ENCODE results near the gene TDRD9. TPM values are rescaled to one million over a fixed set of nuclear protein-coding genes. Genes with fewer than 3 reads are reported as not detected.

The TDRD9 gene
- total RNA-seq, 1 experiment from 2014 or later: 4.1 TPM

GRCh38 chr14:104001003-104001402, 72.7 kb downstream of the TDRD9 start:
- DNase-seq (ENCODE audit: low read depth in 1 of 2, low spot score in 2 of 2): peak in 1 of 2 experiments; percentile 6
- H3K27me3 ChIP-seq (replicated peaks): no peaks in the 10 kb centered on the region
- H3K4me1 ChIP-seq (replicated peaks): no peaks in the 10 kb centered on the region
- no peaks in the 10 kb centered on the region for H3K9me3 ChIP-seq (replicated peaks)
- no peaks in the 10 kb centered on the region for H3K36me3 ChIP-seq
- H3K4me3 ChIP-seq: no peak overlapping the region
- no peak overlapping the region for H3K27ac ChIP-seq

DNA sequence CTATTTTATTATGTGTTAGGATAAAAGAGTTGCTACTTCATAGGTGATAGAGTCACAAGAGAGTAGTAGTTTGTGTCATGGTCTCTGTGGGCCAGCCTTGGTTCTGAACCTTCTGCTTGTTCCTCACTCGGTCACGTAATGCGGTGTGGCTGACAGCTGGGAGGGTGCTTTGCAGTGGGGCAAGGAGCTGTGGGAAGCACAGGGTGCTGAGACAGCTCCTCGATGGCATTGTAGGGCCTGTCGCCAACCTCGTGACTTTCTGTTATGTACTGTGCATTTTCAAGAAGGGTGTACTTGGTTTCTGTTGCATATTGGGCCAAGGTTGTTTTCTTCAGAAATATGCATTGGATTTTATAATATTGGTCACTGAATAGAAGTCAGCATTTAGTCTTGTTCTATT, 75.4 kb downstream of the TDRD9 start:
- Histone ChIP-seq H3K27ac (no peak overlapping the region), H3K4me3 (no peak overlapping the region), H3K36me3 (no peaks in the 10 kb centered on the region), H3K4me1 (replicated peaks) (no peaks in the 10 kb centered on the region), H3K9me3 (replicated peaks) (no peaks in the 10 kb centered on the region), H3K27me3 (replicated peaks) (no peaks in the 10 kb centered on the region)
- no peak for DNase-seq (ENCODE audit: low read depth in 1 of 2, low spot score in 2 of 2)

- H3K27ac ChIP-seq: no peak overlapping the region
- H3K27me3 ChIP-seq (replicated peaks): no peaks in the 10 kb centered on the region
- no peak overlapping the region for H3K4me3 ChIP-seq
- no peaks in the 10 kb centered on the region for H3K36me3 ChIP-seq
- no peaks in the 10 kb centered on the region for H3K4me1 ChIP-seq (replicated peaks)
- DNase-seq (ENCODE audit: low read depth in 1 of 2, low spot score in 2 of 2): no peak
- H3K9me3 ChIP-seq (replicated peaks): no peaks in the 10 kb centered on the region
Observed at GRCh38 chr14:104004849-104005248, 76.6 kb downstream of the TDRD9 start.

DNA sequence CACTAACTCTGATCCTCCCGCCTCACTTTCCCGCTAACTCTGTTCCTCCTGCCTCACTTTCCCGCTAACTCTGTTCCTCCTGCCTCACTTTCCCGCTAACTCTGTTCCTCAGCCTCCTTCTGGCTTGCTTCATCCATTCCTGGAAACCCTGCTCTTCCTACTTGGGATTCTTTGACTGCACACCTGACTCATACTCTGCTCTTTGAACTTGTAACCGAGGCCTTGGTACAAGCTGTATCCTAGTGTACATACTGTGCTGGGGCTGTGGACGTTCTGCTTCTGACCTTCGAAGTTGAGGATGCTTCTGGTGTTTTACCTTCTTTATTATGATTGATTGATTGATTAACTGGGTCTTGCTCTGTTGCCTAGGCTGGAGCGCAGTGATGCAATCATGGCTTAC, 77.2 kb downstream of the TDRD9 start:
- DNase-seq (ENCODE audit: low read depth in 1 of 2, low spot score in 2 of 2): no peak
- H3K9me3 ChIP-seq (replicated peaks): no peaks in the 10 kb centered on the region
- H3K36me3 ChIP-seq: no peaks in the 10 kb centered on the region
- H3K27me3 ChIP-seq (replicated peaks): no peaks in the 10 kb centered on the region
- no peak overlapping the region for H3K27ac ChIP-seq
- no peaks in the 10 kb centered on the region for H3K4me1 ChIP-seq (replicated peaks)
- H3K4me3 ChIP-seq: no peak overlapping the region

DNA sequence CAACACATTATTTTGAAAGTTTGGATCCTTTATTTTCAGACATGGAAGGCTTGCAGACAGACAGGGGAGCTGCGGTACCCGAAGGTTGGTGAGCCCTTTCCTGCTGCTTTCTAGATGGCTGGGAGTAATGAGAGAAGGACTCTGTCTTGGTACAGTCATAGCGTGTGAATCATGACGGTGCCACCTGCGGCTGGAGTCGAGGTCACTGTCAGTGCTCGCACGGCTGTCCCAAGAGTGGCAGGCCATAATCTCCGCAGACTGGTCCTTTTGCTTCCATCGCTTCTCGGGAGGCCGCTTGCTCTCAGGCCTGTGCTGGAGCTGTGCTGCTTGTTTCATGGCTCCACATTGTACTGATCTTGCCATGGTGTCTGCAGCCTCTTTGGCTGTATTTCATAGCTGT, 78.9 kb downstream of the TDRD9 start:
- Histone ChIP-seq H3K4me3 (no peak overlapping the region), H3K27me3 (replicated peaks) (no peaks in the 10 kb centered on the region), H3K4me1 (replicated peaks) (no peaks in the 10 kb centered on the region), H3K9me3 (replicated peaks) (no peaks in the 10 kb centered on the region), H3K36me3 (no peaks in the 10 kb centered on the region), H3K27ac (no peak overlapping the region)
- no peak for DNase-seq (ENCODE audit: low read depth in 1 of 2, low spot score in 2 of 2)

- H3K27me3 ChIP-seq (replicated peaks): no peaks in the 10 kb centered on the region
- H3K36me3 ChIP-seq: no peaks in the 10 kb centered on the region
- no peak for DNase-seq (ENCODE audit: low read depth in 1 of 2, low spot score in 2 of 2)
- no peaks in the 10 kb centered on the region for H3K9me3 ChIP-seq (replicated peaks)
- no peaks in the 10 kb centered on the region for H3K4me1 ChIP-seq (replicated peaks)
- no peak overlapping the region for H3K27ac ChIP-seq
- no peak overlapping the region for H3K4me3 ChIP-seq
Observed at GRCh38 chr14:104009297-104009696, 81.0 kb downstream of the TDRD9 start.

DNA sequence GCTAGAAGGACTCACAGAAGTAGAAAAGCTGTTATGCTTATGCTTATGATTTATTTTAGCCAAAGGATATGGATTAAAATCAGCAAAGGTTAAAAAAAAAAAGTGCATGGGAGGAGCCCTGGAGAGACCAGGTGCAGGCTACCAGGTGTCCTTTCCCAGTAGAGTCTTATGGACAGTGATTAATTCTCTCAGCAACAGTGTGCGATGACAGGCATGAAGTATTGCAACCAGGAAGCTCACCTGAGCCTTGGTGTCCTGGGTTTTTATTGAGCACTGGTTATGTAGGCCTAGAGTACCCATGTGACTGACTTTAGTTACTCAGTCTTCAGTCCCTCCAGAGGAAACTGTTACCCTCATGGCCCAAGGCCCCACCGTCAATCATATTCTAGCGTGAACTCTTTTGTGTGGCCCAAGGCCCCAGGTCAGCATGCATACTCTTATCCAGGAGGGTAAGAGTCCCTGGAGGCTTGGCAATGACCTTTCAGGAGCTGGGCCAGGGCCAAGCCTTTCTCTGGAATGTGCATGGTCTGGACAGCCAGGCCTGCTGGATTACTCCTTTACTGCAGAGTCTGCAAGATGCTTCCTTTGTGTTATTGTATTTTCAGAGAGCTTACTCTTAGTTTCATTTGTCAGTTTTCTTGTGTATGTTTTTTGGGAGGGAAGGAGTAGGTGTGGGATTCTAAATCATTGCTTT, 83.7 kb downstream of the TDRD9 start:
- no peak overlapping the region for H3K27ac ChIP-seq
- no peak overlapping the region for H3K4me3 ChIP-seq
- no peaks in the 10 kb centered on the region for H3K27me3 ChIP-seq (replicated peaks)
- H3K9me3 ChIP-seq (replicated peaks): no peaks in the 10 kb centered on the region
- no peak for DNase-seq (ENCODE audit: low read depth in 1 of 2, low spot score in 2 of 2)
- no peaks in the 10 kb centered on the region for H3K36me3 ChIP-seq
- H3K4me1 ChIP-seq (replicated peaks): no peaks in the 10 kb centered on the region

GRCh38 chr14:104014764-104015163, 86.5 kb downstream of the TDRD9 start:
- H3K4me3 ChIP-seq: no peak overlapping the region
- H3K27me3 ChIP-seq (replicated peaks): no peaks in the 10 kb centered on the region
- no peaks in the 10 kb centered on the region for H3K4me1 ChIP-seq (replicated peaks)
- no peaks in the 10 kb centered on the region for H3K36me3 ChIP-seq
- H3K27ac ChIP-seq: no peak overlapping the region
- H3K9me3 ChIP-seq (replicated peaks): no peaks in the 10 kb centered on the region
- no peak for DNase-seq (ENCODE audit: low read depth in 1 of 2, low spot score in 2 of 2)

GRCh38 chr14:104016873-104017650, 88.8 kb downstream of the TDRD9 start:
- no peaks in the 10 kb centered on the region for H3K4me1 ChIP-seq (replicated peaks)
- no peaks in the 10 kb centered on the region for H3K36me3 ChIP-seq
- H3K4me3 ChIP-seq: no peak overlapping the region
- no peaks in the 10 kb centered on the region for H3K9me3 ChIP-seq (replicated peaks)
- no peaks in the 10 kb centered on the region for H3K27me3 ChIP-seq (replicated peaks)
- no peak overlapping the region for H3K27ac ChIP-seq
- peak in 1 of 2 experiments; percentile 5 for DNase-seq (ENCODE audit: low read depth in 1 of 2, low spot score in 2 of 2)

- H3K36me3 ChIP-seq: no peaks in the 10 kb centered on the region
- no peak overlapping the region for H3K4me3 ChIP-seq
- no peaks in the 10 kb centered on the region for H3K9me3 ChIP-seq (replicated peaks)
- no peak overlapping the region for H3K27ac ChIP-seq
- H3K4me1 ChIP-seq (replicated peaks): no peaks in the 10 kb centered on the region
- no peaks in the 10 kb centered on the region for H3K27me3 ChIP-seq (replicated peaks)
- no peak for DNase-seq (ENCODE audit: low read depth in 1 of 2, low spot score in 2 of 2)
Observed at GRCh38 chr14:104019029-104019428, 90.8 kb downstream of the TDRD9 start.

DNA sequence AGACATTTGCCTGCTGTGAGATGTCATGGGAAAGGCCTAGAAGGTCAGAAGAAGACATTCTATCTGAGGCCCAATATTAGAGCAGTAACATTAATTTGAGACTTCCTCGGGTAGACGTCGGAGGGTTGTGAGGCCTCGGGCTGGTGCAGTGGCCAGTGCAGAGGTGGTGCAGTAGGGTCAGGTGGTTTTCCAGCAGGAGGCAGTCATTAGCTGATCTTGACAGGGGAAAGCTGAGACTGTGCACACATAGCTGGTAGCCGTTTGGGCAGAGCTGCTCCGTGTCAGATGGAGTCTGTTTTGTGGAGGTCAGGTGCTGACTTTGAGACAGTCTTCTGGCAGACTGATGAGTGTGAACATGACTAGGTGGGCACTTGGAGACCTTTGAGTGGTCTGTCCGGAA, 91.5 kb downstream of the TDRD9 start:
- no peaks in the 10 kb centered on the region for H3K9me3 ChIP-seq (replicated peaks)
- DNase-seq (ENCODE audit: low read depth in 1 of 2, low spot score in 2 of 2): no peak
- H3K27ac ChIP-seq: no peak overlapping the region
- no peaks in the 10 kb centered on the region for H3K4me1 ChIP-seq (replicated peaks)
- H3K36me3 ChIP-seq: no peaks in the 10 kb centered on the region
- no peak overlapping the region for H3K4me3 ChIP-seq
- H3K27me3 ChIP-seq (replicated peaks): no peaks in the 10 kb centered on the region

DNA sequence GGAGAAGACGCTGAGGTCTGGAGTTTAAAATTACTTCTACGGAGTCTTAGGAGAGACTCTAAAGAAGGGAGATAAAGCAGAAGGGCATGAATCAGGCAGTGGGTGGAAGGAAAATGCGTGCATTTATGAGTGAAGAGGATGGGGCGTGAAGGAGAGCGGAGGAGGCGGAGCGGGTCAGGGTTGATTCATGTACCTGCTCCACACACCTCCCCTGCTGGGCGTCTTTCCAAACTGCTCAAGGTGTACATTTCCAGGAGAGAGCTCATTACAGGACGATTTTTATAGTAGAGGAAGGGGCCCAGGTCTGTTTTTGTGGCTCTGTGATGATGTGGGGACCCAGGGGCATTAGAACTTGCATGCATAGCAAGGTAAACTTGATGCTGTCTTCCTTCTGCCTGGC, 92.2 kb downstream of the TDRD9 start:
- Histone ChIP-seq H3K4me1 (replicated peaks) (no peaks in the 10 kb centered on the region), H3K27me3 (replicated peaks) (no peaks in the 10 kb centered on the region), H3K27ac (no peak overlapping the region), H3K9me3 (replicated peaks) (no peaks in the 10 kb centered on the region), H3K4me3 (no peak overlapping the region), H3K36me3 (no peaks in the 10 kb centered on the region)
- no peak for DNase-seq (ENCODE audit: low read depth in 1 of 2, low spot score in 2 of 2)

- H3K4me1 ChIP-seq (replicated peaks): no peaks in the 10 kb centered on the region
- H3K27ac ChIP-seq: no peak overlapping the region
- no peak for DNase-seq (ENCODE audit: low read depth in 1 of 2, low spot score in 2 of 2)
- H3K27me3 ChIP-seq (replicated peaks): no peaks in the 10 kb centered on the region
- H3K9me3 ChIP-seq (replicated peaks): no peaks in the 10 kb centered on the region
- H3K36me3 ChIP-seq: no peaks in the 10 kb centered on the region
- H3K4me3 ChIP-seq: no peak overlapping the region
Observed at GRCh38 chr14:104023325-104024055, 95.2 kb downstream of the TDRD9 start.

DNA sequence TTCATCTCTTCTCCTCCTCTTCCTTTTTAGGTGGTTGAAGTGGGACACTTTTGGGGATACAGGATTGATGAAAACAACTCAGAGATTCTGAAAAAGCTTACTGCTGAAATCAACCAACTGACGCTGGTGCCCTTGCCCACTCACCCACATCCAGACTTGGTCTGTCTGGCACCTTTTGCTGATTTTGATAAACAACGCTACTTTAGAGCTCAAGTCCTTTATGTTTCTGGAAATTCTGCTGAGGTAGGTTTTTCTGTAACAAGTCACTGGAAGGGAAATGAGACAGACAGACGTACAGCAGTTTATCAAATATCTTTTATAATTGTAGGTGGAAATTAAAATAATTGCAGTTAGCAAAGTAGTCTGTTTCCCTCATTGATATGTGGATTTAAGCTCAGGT, 97.3 kb downstream of the TDRD9 start:
- no peaks in the 10 kb centered on the region for H3K4me1 ChIP-seq (replicated peaks)
- H3K9me3 ChIP-seq (replicated peaks): no peaks in the 10 kb centered on the region
- H3K36me3 ChIP-seq: no peaks in the 10 kb centered on the region
- no peak for DNase-seq (ENCODE audit: low read depth in 1 of 2, low spot score in 2 of 2)
- H3K27ac ChIP-seq: no peak overlapping the region
- no peak overlapping the region for H3K4me3 ChIP-seq
- no peaks in the 10 kb centered on the region for H3K27me3 ChIP-seq (replicated peaks)
